IMR-90 (cell line): ENCODE measurements around the gene SDHA. TPM values are rescaled to one million over a fixed set of nuclear protein-coding genes. Genes with fewer than 3 reads are reported as not detected.

Experiments used
- MAFK ChIP-seq: IDR thresholded peaks from 2 replicates; pipeline ENCODE4 v1.6.1; 2012; ENCODE audit warnings: low read depth, low read length, improper control_type of control experiment
- MAZ ChIP-seq: IDR thresholded peaks from 2 replicates; pipeline ENCODE4 v1.6.1; 2012; ENCODE audit warnings: low read depth, mild to moderate bottlenecking, low read length, improper control_type of control experiment, moderate library complexity, borderline replicate concordance
- MXI1 ChIP-seq: IDR thresholded peaks from 2 replicates; pipeline ENCODE4 v1.6.1; 2012; ENCODE audit warnings: low read depth, mild to moderate bottlenecking, low read length, moderate library complexity, borderline replicate concordance
- NFE2L2 ChIP-seq: fragments of 150-350 bp; IDR thresholded peaks from 2 replicates; pipeline ENCODE4 v1.6.1; 2016; ENCODE audit warnings: low read depth, mild to moderate bottlenecking, low read length
- POLR2A ChIP-seq: IDR thresholded peaks from 2 replicates; pipeline ENCODE4 v1.6.1; 2012; ENCODE audit warnings: mild to moderate bottlenecking, low read depth, low read length
- RAD21 ChIP-seq: IDR thresholded peaks from 2 replicates; pipeline ENCODE4 v1.6.1; 2012; ENCODE audit warnings: low read length, improper control_type of control experiment
- RCOR1 ChIP-seq: IDR thresholded peaks from 2 replicates; pipeline ENCODE4 v1.6.1; 2012; ENCODE audit warnings: mild to moderate bottlenecking, low read length, improper control_type of control experiment; ENCODE audit not compliant: insufficient replicate concordance
- SMC3 ChIP-seq: fragments of 150-350 bp; IDR thresholded peaks from 2 replicates; pipeline ENCODE4 v1.6.1; 2016; ENCODE audit warnings: low read depth, mild to moderate bottlenecking, antibody characterized with exemption, low read length, moderate library complexity
- polyA plus RNA-seq, 3 experiments: library from polyadenylated mRNA; depleted of rRNA; stranded (reverse); fragments of >200 nt; gene quantifications; 2 replicates each; pipeline ENCODE4 v1.2.3, GENCODE V29; 2012; ENCODE audit warnings: low replicate concordance in 1 of 3
- total RNA-seq: library from RNA; depleted of rRNA; stranded (reverse); fragments of >200 nt; gene quantifications from 2 replicates; pipeline ENCODE4 v1.2.3, GENCODE V29; 2012

Gene SDHA
- total and polyA plus RNA-seq, 2 of the 4 experiments (the other 2 are of a cell fraction): 105 to 121 TPM

- TF ChIP-seq RCOR1 (no peak), RAD21 (no peak), MXI1 (no peak), SMC3 (no peak), NFE2L2 (no peak), MAFK (no peak), POLR2A (no peak), MAZ (no peak)
Measured at GRCh38 chr5:186091-187041, 31.8 kb upstream of the SDHA start (continued).
